ENCODE measurements around the gene CDK15. TPM values are rescaled to one million over a fixed set of nuclear protein-coding genes. Genes with fewer than 3 reads are reported as not detected.

The CDK15 gene
- total RNA-seq, 2 donors from 2014 or later = 0.24 to 1.4 TPM

GRCh38 chr2:201923436-201924328, 117.3 kb downstream of the CDK15 start:
- ATAC-seq = no peak

DNA sequence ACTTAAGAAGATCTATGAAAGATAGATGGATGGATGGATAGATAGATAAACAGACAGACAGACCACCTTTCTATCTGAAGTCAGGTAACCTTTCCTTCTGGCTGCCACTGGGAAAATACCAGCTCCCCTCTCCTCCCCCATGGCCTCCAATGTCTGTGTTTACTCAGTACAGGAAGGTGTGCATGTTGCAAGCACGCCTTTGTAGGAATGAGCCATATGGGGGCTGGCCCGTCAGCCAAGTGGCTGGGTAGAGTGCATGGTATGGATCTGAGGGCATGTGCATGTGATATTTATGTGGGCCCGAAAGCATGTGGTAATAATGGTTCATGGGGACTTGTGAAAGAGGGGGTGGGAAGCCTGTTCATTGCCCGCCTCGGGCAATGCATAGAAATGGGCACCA, 118.1 kb downstream of the CDK15 start:
- ATAC-seq (no peak), DNase-seq (no peak)
- intact Hi-C loops (cut with DNase I, micrococcal nuclease) = no loop called here

More at GRCh38 chr2:201923436-201924328, 117.3 kb downstream of the CDK15 start:
- intact Hi-C loops (cut with DNase I, micrococcal nuclease) = no loop called here
- DNase-seq = no peak

DNA sequence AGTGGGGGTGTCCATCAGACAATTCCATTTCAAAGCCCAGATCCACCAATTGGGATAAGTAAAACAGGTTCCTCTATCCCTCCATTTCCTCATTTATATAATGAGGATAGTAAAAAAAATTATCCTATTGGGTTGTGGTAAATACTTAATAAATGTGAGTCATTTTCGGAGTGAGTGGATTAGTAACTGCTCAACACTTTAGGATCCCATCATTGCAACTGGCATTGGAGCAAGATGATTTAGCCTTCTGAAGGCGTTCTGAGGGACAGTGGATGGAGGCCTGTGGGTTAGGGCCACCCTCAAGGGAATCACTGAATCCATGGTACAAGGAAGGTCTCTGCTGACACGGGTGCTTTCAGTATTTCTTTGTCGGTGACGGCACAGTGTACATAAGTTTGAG, 118.7 kb downstream of the CDK15 start:
- DNase-seq (no peak), ATAC-seq (no peak)
- intact Hi-C loops (cut with DNase I, micrococcal nuclease) = no loop called here

- ATAC-seq (no peak), DNase-seq (no peak)
- intact Hi-C loops (cut with DNase I, micrococcal nuclease) = no loop called here
Measured at GRCh38 chr2:201926067-201926466, 119.7 kb downstream of the CDK15 start.

- DNase-seq (no peak), ATAC-seq (no peak)
- intact Hi-C loops (cut with DNase I, micrococcal nuclease) = no loop called here
Measured at GRCh38 chr2:201928363-201928762, 122.0 kb downstream of the CDK15 start.

- intact Hi-C loops (cut with DNase I, micrococcal nuclease) = no loop called here
- peak; percentile 29 for ATAC-seq
- no peak for DNase-seq
Measured at GRCh38 chr2:201929281-201930026, 123.1 kb downstream of the CDK15 start.

- DNase-seq = no peak
- intact Hi-C loops (cut with DNase I, micrococcal nuclease) = no loop called here
- ATAC-seq = no peak
Measured at GRCh38 chr2:201930043-201930442, 123.7 kb downstream of the CDK15 start.

- intact Hi-C loops (cut with DNase I, micrococcal nuclease) = no loop called here
- DNase-seq = no peak
- peak; percentile 44 for ATAC-seq
Measured at GRCh38 chr2:201930831-201931230, 124.5 kb downstream of the CDK15 start.

DNA sequence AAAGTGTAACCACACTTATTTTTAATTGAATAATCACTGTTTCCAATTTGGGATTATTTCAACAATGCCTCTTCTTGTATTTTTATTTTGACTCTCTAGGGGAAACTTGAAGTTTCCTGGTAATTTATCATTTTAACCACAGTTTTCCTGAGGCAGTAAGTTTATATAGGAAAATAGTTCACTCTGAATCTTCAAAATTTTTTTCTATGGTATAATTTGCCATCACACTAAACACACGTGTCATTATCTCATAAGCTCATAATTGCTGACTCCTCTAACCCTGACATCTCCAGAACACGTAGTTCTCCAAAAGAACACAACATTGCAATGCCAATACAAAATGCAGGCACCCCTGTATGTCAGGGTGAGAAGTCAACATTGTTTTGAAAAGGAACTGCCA, 125.1 kb downstream of the CDK15 start:
- ATAC-seq = no peak
- no peak for DNase-seq
- intact Hi-C loops (cut with DNase I, micrococcal nuclease) = no loop called here

DNA sequence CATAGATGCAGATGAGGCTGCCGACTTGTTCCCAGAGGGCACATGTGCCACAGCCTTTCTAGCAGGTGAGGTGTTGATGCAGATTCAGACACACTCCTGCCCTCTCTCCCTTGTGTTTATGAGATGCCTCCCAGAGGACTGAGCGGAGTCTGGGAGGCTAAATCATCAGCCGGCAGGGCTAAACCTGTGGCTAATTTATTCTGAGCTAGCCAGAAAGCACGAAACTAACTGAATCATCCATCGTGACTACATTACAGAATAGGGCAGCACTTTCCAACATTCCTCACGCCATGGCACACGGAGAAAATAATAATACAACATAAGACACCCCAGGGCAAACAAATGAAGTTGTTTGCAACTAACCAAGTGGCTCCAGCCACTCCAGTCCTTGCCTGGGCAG, 125.6 kb downstream of the CDK15 start:
- DNase-seq (no peak), ATAC-seq (no peak)
- intact Hi-C loops (cut with DNase I, micrococcal nuclease) = no loop called here

DNA sequence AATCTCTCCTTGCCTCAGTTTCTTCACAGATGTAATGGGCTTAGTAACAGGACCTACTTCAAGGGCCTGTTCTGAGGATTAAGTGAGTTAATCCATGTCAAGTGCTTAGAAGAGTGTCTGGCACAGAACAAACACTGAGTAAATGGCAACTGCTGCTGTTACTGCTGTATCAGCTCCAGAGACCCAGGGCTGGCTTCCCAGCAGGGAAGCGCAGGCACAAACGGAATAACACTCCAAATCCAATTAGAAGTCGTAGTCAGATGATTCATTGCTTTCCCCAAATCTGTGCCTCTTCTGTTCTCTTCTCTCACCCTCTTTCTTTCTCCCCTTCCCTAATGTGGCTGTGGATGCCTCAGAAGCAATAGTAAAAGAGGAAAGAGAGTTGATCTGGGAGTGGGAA, 126.2 kb downstream of the CDK15 start:
- DNase-seq (no peak), ATAC-seq (no peak)
- intact Hi-C loops (cut with DNase I, micrococcal nuclease) = no loop called here

DNA sequence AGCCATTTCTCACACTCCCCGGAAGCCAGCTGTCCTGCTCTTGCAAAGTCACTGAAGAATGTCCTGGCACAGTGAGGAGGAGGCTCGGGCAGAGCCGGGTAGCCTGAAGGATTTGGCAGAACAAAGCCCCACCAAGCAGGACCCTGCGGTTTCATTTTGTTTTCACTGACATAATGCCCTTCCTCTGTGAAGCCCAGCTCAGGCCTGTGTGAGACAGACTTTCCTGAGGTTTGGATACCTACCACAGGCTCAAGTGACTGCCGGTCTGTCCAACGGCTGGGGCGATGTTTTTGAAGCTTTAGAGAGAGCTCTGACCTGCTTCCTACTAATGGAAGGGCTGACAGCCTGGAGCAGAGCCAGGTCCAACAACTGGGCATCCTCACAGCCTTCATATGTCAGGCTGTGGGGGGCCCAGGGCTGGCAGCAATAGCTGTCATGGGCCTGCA, 127.5 kb downstream of the CDK15 start:
- DNase-seq (no peak), ATAC-seq (no peak)
- intact Hi-C loops (cut with DNase I, micrococcal nuclease) = no loop called here

DNA sequence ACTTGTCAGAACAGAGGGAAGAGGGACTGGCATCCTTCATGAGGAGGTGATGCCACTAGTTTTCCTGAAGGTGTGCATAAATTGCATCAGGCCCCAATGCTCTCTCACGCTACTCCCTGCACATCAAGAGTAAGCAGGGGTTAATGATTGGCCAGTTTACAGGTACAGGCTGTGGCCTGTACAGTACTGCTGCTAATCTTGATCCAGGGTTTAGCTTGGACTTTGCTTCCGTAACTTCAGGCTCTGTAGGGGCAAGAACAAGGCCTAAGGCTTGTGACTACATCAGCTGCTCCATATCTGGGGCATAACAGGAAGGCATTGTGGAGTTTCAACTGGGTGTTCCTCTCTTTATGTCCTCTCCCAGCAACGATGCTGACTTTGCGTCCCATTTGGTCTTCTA, 130.5 kb downstream of the CDK15 start:
- ATAC-seq (peak; percentile 99), DNase-seq (peak; percentile 10 to 52)
- intact Hi-C loops (cut with DNase I, micrococcal nuclease) = no loop called here

- DNase-seq (no peak), ATAC-seq (no peak)
- intact Hi-C loops (cut with DNase I, micrococcal nuclease) = no loop called here
Measured at GRCh38 chr2:201937343-201937742, 131.0 kb downstream of the CDK15 start.

GRCh38 chr2:201938156-201938775, 131.9 kb downstream of the CDK15 start:
- no peak for DNase-seq
- intact Hi-C loops (cut with DNase I, micrococcal nuclease) = no loop called here
- ATAC-seq = no peak

- DNase-seq (no peak), ATAC-seq (no peak)
- intact Hi-C loops (cut with DNase I, micrococcal nuclease) = no loop called here
Measured at GRCh38 chr2:201938781-201939180, 132.4 kb downstream of the CDK15 start.

- DNase-seq = no peak
- intact Hi-C loops (cut with DNase I, micrococcal nuclease) = no loop called here
Measured at GRCh38 chr2:201939453-201939941, 133.2 kb downstream of the CDK15 start.

DNA sequence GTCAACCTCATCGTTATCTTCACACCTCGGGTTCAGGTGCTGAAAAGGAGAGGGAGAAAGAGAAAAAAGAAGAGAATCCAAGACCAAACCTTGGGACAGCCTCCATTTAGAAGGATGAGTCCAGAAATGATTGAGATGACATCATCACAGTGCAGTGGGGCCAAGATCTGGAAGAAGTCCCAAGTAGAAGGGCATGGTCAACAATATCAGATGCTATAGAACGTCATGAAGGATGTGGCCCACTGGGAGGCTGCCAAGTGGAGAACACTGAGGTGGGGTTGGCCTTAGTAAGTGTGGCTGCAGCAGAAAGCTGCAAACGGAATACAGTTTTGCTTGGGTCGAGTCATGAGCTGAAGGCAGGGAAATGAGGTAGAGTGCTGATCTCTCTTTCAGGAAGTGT, 136.2 kb downstream of the CDK15 start:
- intact Hi-C loops (cut with DNase I, micrococcal nuclease) = no loop called here
- DNase-seq (no peak), ATAC-seq (no peak)

More at GRCh38 chr2:201939453-201939941, 133.2 kb downstream of the CDK15 start:
- ATAC-seq = no peak
